Hepatocyte (in vitro differentiated cells): ENCODE data around the gene ARL6IP4.

Source experiments
- CTCF ChIP-seq: fragments of 200-600 bp; sonication (generic); IDR thresholded peaks from 2 replicates; pipeline ENCODE4 v1.5.1; 2016; ENCODE audit warnings: antibody characterized with exemption, mild to moderate bottlenecking; ENCODE audit not compliant: poor library complexity
- EZH2 ChIP-seq: fragments of 200-600 bp; sonication (generic); IDR thresholded peaks from 2 replicates; pipeline ENCODE4 v1.6.1; 2016; ENCODE audit warnings: antibody characterized with exemption, mild to moderate bottlenecking, borderline replicate concordance

- no peak for TF ChIP-seq CTCF
- TF ChIP-seq EZH2 = no peak
Observed at GRCh38 chr12:122966743-122967550, 13.5 kb upstream of the ARL6IP4 start.
